Stimulated activated CD4-positive, alpha-beta T cell treated with anti-CD3 and anti-CD28 coated beads, Interleukin-4, amount 100 ng/mL, for 4 hours (primary cell): ENCODE results near the gene TYRO3.
"Not testable (repeated sequence)": the region's sequence is repeated elsewhere in the genome, so short reads cannot be mapped to it uniquely, and the experiment has no call there.

ENCODE experiments used
- DNase-seq, 2 experiments: peaks; one replicate each; pipeline ENCODE4 v3.0.0-alpha.2; 2020

TYRO3 gene

DNA sequence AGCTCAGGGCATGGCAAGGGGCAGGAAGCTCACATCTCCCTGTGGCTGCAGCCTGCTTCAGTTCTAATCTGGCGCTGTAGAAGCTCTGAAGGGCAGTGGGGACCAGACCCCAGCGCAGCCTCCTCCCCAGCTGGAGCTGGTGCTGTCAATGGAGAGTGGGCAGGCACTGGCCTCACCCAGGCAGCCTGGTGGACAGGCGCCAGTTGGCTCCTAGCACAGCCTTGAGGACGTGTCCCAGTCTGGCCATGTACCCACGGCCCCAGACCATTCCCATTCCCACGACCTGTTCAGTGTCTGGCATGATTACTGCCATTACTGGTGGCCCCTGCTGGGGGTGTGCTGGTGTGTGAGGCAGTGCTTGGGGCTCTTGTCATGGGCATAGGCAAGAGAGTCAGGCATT lies 16.3 kb downstream of the TYRO3 start:
- DNase-seq, result no peak

DNA sequence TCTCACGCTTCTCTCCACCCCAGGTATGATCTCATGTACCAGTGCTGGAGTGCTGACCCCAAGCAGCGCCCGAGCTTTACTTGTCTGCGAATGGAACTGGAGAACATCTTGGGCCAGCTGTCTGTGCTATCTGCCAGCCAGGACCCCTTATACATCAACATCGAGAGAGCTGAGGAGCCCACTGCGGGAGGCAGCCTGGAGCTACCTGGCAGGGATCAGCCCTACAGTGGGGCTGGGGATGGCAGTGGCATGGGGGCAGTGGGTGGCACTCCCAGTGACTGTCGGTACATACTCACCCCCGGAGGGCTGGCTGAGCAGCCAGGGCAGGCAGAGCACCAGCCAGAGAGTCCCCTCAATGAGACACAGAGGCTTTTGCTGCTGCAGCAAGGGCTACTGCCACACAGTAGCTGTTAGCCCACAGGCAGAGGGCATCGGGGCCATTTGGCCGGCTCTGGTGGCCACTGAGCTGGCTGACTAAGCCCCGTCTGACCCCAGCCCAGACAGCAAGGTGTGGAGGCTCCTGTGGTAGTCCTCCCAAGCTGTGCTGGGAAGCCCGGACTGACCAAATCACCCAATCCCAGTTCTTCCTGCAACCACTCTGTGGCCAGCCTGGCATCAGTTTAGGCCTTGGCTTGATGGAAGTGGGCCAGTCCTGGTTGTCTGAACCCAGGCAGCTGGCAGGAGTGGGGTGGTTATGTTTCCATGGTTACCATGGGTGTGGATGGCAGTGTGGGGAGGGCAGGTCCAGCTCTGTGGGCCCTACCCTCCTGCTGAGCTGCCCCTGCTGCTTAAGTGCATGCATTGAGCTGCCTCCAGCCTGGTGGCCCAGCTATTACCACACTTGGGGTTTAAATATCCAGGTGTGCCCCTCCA lies 19.1 kb downstream of the TYRO3 start:
- DNase-seq, result no peak

DNA sequence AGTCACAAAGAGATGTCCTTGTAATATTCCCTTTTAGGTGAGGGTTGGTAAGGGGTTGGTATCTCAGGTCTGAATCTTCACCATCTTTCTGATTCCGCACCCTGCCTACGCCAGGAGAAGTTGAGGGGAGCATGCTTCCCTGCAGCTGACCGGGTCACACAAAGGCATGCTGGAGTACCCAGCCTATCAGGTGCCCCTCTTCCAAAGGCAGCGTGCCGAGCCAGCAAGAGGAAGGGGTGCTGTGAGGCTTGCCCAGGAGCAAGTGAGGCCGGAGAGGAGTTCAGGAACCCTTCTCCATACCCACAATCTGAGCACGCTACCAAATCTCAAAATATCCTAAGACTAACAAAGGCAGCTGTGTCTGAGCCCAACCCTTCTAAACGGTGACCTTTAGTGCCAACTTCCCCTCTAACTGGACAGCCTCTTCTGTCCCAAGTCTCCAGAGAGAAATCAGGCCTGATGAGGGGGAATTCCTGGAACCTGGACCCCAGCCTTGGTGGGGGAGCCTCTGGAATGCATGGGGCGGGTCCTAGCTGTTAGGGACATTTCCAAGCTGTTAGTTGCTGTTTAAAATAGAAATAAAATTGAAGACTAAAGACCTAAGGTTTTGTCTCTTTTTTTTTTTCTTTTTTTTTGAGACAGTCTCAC lies 19.8 kb downstream of the TYRO3 start:
- no peak for DNase-seq

DNA sequence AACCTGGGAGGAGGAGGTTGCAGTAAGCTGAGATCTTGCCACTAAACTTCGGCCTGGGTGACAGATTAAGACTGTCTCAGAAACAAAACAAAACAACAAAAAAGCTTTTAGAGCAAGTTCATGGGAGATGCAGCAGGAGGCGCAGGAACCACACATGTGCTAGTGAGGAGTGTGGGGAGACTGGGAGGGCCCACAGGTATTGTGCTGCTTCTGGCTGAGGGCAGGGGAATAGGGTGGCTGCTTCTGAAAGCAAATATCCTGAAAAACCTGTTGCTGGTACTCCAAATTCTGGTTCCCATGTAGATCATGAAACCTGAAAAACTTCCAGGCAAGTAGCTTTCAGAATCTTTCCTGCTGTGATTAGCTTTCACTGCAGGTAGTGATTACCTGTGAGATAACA lies 22.1 kb downstream of the TYRO3 start:
- no peak for DNase-seq

DNA sequence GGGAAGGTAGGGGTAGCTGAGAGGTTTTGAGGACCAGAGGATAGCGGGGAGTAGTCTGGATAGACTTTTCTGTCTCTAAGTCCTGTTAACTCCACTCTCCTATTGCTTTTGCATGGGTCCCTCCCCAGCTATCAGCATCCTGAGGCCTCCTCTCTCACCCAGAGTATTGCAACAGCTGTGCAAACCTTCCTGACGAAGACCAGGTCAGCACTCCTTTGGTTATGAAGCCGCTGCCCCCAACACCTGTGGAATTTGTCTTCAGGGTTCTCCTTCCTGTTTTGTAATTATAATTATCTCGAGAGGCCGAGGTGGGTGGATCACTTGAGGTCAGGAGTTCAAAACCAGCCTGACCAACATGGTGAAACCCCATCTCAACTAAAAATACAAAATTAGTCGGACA lies 24.8 kb downstream of the TYRO3 start:
- DNase-seq, result no peak

DNA sequence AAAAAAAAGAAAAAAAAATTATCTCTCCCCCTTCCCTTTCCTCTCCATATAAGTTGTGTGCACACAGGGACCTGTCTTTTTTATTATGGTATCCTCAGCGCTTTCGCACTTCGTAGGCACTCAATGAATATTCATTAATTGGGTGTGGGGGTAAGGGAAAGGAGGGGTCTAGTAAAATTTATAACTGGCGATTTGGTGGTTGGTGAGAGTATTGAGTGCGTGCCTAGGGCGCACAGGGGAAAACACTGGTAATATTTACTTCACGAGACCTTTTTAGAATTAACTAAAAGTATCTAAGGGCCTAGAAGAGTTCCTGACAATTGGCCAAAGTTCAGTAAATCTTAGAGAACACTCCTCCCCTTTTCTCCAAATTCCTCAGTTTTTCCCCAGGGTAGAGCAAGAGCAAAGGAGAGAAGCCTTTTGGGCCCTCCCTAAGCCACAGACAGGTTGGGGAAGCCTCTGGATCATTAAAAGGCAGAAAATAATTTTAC lies 25.7 kb downstream of the TYRO3 start:
- no peak for DNase-seq

DNA sequence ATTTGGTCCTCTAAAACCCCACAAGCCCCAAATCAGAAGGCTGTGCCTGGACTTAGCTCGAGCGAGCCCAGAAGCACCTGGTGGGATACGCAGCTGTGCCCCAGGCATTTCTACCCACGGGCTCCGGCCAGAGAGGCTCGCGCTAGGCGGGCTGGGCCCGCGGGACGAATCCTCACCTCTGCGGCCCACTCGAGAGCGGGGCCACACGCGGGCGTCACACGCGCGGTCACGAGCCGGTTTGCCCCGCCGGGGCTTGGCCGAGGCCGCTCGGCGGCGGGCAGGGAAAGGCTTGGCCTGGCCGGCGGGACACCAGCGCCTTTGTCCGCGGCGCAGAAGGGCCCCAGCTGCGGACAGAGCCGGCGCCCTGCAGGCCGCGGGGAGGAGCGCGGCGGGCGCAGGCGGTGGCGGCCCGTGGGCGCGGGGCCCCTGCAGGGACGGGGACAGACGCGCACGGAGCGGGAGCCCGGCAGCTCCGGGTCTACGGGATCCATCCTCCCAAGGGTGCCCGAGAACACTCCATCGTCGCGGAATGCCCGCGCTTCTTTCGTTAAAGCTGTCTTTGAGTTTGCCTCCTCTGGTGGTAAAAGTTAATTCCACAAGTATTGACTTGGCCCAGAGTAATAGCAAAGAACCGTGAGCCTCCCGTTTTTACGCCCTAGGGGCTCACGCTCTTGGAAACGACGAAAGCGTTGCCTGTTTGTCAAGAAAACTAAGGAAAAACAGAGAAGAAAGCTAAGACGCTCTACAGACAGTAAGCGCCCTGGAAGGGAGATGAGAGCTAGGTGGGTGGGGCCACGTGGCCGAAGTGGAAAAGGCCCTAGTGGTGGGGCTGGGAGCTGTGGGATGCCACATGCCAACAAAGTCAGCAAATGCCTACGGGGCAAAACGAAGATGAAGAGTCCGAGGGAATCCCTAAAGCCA lies 26.4 kb downstream of the TYRO3 start:
- peak; percentile 28 to 32 for DNase-seq

DNA sequence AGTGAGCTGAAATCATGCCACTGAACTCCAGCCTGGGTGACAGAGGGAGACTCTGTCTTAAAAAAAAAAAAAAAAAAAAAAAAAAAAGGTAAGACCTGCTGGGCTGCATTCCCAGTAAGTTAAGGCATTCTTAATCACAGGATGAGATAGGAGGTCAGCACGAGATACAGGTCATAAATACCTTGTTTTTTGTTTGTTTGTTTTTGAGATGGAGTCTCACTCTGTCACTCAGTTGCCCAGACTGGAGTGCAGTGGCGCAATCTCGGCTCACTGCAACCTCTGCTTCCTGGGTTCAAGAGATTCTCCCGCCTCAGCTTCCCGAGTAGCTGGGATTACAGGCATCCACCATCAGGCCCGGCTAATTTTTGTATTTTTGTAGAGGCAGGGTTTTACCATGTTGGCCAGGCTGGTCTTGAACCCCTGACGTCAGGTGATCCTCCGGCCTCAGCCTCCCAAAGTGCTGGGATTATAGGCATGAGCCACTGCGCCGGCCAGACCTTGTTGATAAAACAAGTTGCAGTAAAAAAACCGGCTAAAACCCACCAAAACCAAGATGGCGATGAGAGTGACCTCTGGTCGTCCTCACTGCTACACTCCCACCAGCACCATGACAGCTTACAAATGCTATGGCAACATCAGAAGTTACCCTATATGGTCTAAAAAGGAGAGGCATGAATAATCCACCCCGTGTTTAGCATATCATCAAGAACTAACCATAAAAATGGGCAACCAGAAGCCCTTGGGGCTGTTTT lies 27.7 kb downstream of the TYRO3 start:
- DNase-seq, result not testable (repeated sequence)

DNA sequence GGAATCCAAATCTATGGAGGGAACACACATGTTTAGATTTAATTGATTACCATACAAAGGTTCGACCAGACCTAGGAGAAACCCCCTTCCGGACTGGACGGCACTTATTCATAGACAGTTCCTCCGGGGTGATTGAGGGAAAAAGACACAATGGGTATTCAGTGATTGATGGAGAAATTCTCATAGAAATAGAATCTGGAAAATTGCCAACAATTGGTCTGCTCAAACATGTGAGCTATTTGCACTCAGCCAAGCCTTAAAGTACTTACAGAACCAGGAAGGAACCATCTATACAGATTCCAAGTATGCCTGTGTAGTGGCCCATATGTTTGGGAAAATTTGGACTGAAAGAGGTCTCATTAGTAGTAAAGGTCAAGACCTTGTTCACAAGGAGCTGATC lies 30.0 kb downstream of the TYRO3 start:
- DNase-seq, result not testable (repeated sequence)

DNA sequence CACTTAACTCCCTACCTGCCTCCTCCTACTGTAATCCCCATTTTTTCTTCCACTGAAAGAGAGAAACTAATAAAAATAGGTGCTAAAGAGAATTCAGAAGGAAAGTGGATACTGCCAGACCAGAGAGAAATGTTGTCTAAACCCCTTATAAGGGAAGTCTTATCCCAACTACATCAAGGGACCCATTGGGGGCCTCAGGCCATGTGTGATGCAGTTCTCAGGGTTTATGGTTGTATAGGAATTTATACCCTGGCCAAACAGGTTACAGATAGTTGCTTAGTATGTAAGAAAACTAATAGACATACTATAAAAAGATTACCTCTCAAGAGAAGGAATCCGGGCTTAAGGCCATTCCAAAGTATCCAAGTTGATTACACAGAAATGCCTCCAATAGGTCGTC lies 30.6 kb downstream of the TYRO3 start:
- not testable (repeated sequence) for DNase-seq

DNA sequence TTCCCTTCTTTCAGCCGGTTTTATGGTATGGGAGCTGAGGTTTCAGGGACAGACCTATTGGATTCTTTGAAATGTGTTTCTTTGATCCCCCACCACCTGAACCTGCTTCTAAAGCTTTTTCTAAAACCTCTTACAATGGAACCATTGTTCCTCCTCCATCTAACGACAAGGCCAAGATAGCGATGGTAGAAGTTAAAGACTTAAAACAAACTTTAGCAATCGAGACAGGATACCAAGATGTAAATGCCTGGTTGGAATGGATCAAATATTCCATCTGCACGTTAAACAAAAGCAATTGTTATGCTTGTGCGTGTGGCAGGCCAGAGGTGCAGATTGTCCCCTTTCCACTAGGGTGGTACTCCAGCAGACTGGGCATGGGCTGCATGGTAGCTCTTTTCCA lies 32.2 kb downstream of the TYRO3 start:
- DNase-seq, result not testable (repeated sequence)

DNA sequence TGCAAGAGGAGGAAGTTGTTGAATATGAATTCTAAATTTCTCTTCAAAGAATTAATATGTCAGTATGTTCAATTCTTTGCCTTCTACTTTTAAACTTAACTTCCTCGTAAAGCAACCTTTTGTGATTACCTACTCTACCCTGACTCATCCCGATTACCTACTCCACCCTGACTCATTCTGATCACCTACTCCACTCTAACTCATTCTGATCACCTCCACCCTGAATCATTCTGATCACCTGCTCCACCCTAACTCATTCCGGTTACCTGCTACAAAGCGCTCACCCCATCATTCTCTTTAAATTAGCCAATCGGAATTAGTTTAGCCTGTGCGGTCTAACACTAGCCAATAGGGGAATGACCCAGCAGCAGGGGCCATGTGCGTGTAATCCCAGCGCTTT lies 33.7 kb downstream of the TYRO3 start:
- DNase-seq, result not testable (repeated sequence)

DNA sequence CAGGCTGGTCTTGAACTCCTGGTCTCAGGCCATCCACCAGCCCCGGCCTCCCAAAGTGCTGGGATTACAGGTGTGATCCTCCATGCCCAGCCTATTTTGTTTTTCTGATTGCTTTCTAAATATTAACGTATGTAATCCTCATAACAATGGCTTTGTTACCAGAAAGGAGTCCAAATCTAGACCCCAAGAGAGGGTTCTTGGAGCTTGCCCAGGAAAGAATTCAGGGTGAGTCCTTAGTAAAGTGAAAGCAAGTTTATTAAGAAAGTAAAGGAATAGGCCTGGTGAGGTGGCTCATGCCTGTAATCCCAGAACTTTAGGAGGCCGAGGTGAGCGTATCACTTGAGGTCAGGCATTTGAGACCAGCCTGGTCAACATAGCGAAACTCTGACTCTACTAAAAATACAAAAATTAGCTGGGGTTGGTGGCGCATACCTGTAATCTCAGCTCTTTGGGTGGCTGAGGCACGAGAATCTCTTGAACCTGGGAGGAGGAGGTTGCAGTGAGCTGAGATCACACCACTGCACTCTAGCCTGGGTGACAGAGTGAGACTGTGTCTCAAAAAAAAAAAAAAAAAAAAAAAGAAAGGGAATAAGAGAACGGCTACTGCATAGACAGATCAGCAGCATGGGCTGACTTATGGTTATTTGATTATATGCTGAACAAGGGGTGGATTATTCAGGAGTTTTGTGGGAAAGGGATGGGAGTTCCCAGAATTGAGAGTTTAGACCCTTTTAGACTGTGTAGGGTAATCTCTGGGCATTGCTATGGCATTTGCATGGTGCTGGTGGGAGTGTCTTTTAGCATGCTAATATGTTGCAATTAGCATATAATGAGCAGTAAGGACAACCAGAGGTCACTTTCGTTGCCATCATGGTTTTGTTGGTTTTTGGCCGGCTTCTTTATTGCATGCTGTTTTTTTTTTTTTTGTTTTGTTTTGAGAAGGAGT lies 36.1 kb downstream of the TYRO3 start:
- no peak for DNase-seq

DNA sequence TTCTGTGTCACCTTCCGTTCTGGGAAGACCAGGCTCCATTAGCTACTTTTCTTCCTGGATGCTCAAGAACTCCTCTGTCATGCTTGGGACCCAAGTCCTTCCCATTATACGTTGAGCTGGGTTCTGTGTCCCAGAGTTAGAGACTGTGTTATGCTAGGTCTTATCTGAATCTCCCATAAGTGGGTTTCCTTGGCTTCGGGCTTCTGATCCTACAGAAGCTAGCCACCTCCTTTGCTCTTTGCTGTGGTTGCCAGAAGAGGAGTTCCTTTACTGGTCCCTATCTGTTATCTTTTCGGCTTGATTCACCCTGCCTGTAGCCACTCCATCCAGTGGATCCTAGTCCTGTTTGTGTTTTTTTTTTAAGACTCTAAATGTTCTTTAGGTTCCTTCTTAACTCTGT lies 38.0 kb downstream of the TYRO3 start:
- no peak for DNase-seq

DNA sequence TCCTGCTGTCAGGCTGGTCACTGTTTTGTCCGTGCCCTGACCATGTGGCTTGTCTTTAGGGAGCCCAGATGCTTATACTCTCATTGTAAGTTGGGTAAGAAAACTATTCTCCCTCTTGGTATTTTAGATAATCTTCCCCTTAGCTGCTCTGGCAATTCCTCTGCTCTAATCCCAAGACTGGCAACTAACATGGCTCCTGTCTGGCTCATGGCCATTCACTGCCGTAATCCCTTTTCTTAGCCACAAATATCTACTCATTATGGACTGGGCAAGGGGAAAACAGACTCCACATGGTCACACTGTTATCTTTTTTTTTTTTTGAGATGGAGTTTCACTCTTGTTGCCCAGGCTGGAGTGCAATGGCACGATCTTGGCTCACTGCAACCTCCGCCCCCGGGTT lies 38.8 kb downstream of the TYRO3 start:
- DNase-seq, result no peak

DNA sequence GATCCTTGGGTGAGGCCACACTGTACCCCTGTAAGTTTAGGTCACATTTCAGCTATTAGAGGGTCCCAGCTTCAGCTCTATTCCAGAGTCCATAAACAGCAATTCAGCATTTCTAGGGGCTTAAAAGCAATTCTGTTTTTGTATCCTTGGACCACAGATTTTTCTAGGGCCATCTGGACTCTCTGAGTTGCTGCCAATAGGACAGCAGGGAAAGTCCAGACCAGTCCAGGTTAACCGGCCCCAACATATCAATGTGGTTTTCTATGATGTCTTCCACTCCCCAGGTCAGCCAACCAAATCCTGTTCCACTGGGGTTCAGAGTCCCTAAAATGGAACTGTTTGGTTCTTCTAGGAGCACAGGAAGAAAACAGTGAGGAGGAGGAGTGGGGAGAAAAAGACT lies 40.0 kb downstream of the TYRO3 start:
- no peak for DNase-seq

DNA sequence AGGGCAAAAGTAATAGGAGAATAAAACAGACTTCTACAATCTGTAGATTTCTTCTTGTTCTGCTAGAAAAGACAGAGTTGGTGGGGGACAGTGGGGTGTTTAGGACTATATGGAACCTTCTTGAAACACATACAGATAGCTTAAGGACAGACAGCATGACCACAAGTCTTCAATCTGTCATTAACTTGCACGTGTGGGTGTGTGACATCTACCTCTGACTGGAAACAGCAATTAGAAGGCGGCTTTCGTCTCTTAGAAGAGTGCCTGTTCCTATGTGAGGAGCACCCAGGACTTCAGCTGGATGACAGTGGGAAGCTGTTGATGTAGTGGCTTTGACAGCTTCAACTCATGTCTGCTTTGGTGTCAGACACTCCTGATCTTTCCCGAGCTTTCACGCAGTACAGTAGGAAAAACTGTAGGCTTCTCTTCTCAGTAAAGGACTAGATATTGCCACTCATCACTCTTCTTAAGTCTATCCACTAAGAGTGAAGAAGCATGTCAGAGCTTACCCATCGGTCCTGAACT lies 44.5 kb downstream of the TYRO3 start:
- DNase-seq, result no peak

DNA sequence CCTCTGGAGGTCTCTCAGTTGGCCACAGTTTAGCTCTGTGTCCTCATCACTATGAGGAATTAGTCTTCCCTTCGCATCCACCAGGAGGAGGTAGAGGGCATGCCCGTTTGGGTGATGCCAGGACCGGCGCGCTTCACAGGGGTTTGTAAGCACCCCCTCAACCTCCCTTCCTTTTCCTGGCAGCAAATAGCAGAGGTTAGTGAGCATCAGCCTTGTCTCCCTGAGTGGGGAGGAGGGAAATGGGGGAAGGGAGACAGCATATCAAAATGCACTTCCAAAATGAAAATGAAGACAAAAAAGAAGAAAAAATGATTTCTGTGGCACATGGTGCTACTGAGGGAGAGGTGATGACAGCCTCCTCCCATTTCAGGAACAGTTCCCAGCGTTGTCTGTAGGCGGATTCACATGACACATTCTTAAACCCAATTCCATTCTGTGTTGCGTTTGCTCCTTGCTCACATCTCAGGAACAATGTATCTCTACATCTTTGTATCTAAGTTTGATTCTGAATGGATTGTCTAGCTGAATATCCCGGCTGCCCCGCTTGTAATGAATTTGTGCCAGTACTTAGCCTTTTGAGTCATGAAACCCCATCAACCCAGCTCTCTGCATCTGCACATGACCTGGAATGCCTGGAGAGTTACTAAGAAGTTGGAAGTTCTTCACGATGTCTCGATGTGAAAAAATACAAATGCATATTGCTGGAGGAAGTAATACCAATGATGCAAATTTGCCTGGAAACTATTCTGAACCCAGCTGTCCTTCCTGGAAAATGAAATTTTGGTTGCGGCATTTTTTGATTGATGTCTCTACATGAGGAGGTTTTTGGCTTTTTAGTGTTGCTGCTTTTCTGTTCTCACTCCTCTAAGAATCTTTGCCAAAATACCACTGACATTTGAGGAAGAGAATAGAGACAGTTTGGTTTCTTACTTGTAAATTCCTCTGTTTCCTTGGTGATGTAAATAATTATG lies 45.2 kb downstream of the TYRO3 start:
- DNase-seq, result peak; percentile 45 to 53

DNA sequence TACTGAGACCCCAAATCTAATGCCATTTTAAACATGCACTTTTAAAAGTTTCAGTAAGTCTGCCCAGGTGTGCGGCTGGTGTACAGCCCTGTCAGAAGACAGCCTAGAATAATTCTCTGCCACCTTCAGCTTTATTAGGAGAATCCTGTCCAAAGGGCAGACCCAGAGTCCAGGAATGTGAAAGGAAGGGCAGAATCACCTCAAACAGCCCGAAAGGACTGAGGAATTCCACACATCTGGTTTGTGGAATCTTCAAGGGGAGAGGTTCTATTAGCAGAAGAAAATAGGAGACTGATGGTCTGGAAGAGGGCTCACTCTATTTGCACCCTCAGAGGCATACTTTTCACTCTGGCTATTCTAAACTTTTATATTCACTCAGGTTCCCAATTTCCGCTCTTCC lies 46.6 kb downstream of the TYRO3 start:
- no peak for DNase-seq

DNA sequence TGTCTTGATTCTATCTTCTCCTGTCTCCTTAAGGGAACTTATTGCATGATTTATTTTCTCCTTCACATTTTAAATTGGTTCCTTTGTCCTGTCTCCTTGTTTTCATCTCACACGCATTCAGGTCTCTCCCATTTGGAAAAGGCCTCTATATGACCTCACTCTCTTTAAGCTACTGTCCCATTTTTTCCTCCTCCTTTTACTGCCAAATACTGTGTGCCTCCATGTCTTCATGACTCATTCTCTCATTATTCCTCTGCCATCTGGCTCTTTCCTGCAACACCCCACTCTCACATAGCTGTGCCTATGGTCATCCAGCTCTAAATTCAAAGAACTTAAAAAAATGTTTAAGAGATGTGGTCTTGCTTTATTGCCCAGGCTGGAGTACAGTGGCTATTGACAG lies 48.0 kb downstream of the TYRO3 start:
- DNase-seq, result no peak
